MG63 (cell line): ENCODE measurements around the gene OR6N1. TPM values are rescaled to one million over a fixed set of nuclear protein-coding genes. Genes with fewer than 3 reads are reported as not detected.

ENCODE experiments used
- total RNA-seq: library from RNA; depleted of rRNA; stranded (reverse); fragments of >200 nt; shearing (Covaris generic); gene quantifications from 2 replicates; pipeline ENCODE4 v1.2.3, GENCODE V29; 2014; ENCODE audit warnings: low replicate concordance; rRNA removed

The OR6N1 gene
- total RNA-seq, 1 experiment from 2014 or later: not detected

Other genes with a start within 250 kb of the OR6N1 start
- not detected in 2 replicates for gene OR6Y1, start 217.8 kb downstream of the OR6N1 start, total RNA-seq
- gene OR6P1, start 201.6 kb downstream of the OR6N1 start, total RNA-seq: not detected in 2 replicates
- not detected in 2 replicates for gene OR10X1, start 192.3 kb downstream of the OR6N1 start, total RNA-seq
- not detected in 2 replicates for gene OR10Z1, start 166.9 kb downstream of the OR6N1 start, total RNA-seq
- not detected in 2 replicates for gene SPTA1, start 85.5 kb downstream of the OR6N1 start, total RNA-seq
- gene OR6K2, start 71.5 kb downstream of the OR6N1 start, total RNA-seq: not detected in 2 replicates
- gene OR6K3, start 51.5 kb downstream of the OR6N1 start, total RNA-seq: not detected in 2 replicates
- not detected in 2 replicates for gene OR6K6, start 17.5 kb downstream of the OR6N1 start, total RNA-seq
- gene OR6N2, start 9.0 kb upstream of the OR6N1 start, total RNA-seq: not detected in 2 replicates
- not detected in 2 replicates for gene MNDA, start 59.2 kb upstream of the OR6N1 start, total RNA-seq
- gene PYHIN1, start 159.4 kb upstream of the OR6N1 start, total RNA-seq: not detected in 2 replicates
- gene IFI16, start 237.7 kb upstream of the OR6N1 start, total RNA-seq: 33.8 and 35.7 TPM in 2 replicates